H1 (cell line): Measurements from ENCODE around the gene USP12. TPM values are rescaled to one million over a fixed set of nuclear protein-coding genes. Genes with fewer than 3 reads are reported as not detected.
"Not testable (repeated sequence)": the region's sequence is repeated elsewhere in the genome, so short reads cannot be mapped to it uniquely, and the experiment has no call there.

ENCODE experiments used
- CTCF ChIA-PET: fragments of 300-600 bp; sonication (Branson Sonifier 250); formaldehyde crosslinking; loops from one replicate; lab custom pipeline; 2021; ENCODE audit not compliant: partially characterized antibody; lab: Charles Lee
- POLR2A ChIA-PET: fragments of 300-600 bp; sonication (Branson Sonifier 250); formaldehyde crosslinking; loops from one replicate; lab custom pipeline; 2021; ENCODE audit warnings: inconsistent platforms; ENCODE audit not compliant: partially characterized antibody; lab: Charles Lee
- DNase-seq, 2 experiments: peaks; one replicate each; pipeline versions ENCODE4 v3.0.0 to v3.0.0-alpha.2; 2010 to 2022; ENCODE audit warnings: low spot score in 2 of 2, low read depth in 1 of 2, mixed read lengths in 1 of 2
- FAIRE-seq: peaks from 2 replicates; lab custom pipeline; 2011; peaks lifted over from hg19 to GRCh38; lab: Jason Lieb, UNC
- H2AFZ ChIP-seq: 2 replicates; pipeline ENCODE4 v1.8.1; 2012; ENCODE audit warnings: low read length, inconsistent platforms
- H2AK5ac ChIP-seq: 2 replicates; pipeline ENCODE4 v1.6.1; 2013; ENCODE audit warnings: low read depth, low read length
- H2BK120ac ChIP-seq: replicated peaks from 2 replicates; pipeline ENCODE3; 2013; ENCODE audit warnings: low read depth, low read length, inconsistent platforms
- H2BK12ac ChIP-seq: 2 replicates; pipeline ENCODE4 v1.6.1; 2013; ENCODE audit warnings: low read depth, low read length
- H2BK15ac ChIP-seq: 2 replicates; pipeline ENCODE4 v1.6.1; 2013; ENCODE audit warnings: low read length
- H2BK20ac ChIP-seq: 2 replicates; pipeline ENCODE4 v1.6.1; 2013; ENCODE audit warnings: low read length
- H2BK5ac ChIP-seq: 2 replicates; pipeline ENCODE4 v1.6.1; 2013; ENCODE audit warnings: low read depth, low read length
- H3K14ac ChIP-seq: 2 replicates; pipeline ENCODE4 v1.6.1; 2013; ENCODE audit warnings: inconsistent platforms; ENCODE audit not compliant: insufficient read length
- H3K18ac ChIP-seq: 2 replicates; pipeline ENCODE4 v1.6.1; 2013; ENCODE audit warnings: low read length; ENCODE audit errors: extremely low read depth
- H3K23ac ChIP-seq: 2 replicates; pipeline ENCODE4 v1.6.1; 2013; ENCODE audit warnings: inconsistent platforms; ENCODE audit not compliant: insufficient read length
- H3K23me2 ChIP-seq: 2 replicates; pipeline ENCODE4 v1.6.1; 2013; ENCODE audit warnings: low read depth, low read length
- H3K27ac ChIP-seq: 2 replicates; pipeline ENCODE4 v1.6.1; 2011; ENCODE audit warnings: low read depth, low read length, inconsistent platforms
- H3K27me3 ChIP-seq, 4 experiments: replicated peaks in 1 of 4; 1 replicate in 1 of 4; 2 replicates in 3 of 4; pipeline versions ENCODE4 v1.6.1 to v1.8.1; 2011 to 2013; ENCODE audit warnings: low read length in 3 of 4, mild to moderate bottlenecking in 3 of 4, inconsistent platforms in 2 of 4, mixed read lengths in 2 of 4, moderate library complexity in 1 of 4; ENCODE audit not compliant: control insufficient read depth in 3 of 4, insufficient read depth in 3 of 4; ENCODE audit errors: extremely low read depth in 1 of 4
- H3K36me3 ChIP-seq, 4 experiments: 2 replicates each; pipeline versions ENCODE4 v1.6.1 to v1.8.1; 2011 to 2013; ENCODE audit warnings: mild to moderate bottlenecking in 4 of 4, low read length in 3 of 4, moderate library complexity in 2 of 4, control low read depth in 1 of 4, inconsistent platforms in 1 of 4; ENCODE audit not compliant: insufficient read depth in 4 of 4, control insufficient read depth in 2 of 4
- H3K4ac ChIP-seq: replicated peaks from 2 replicates; pipeline ENCODE3; 2013; ENCODE audit warnings: low read length, low read depth, mixed read lengths, inconsistent platforms; ENCODE audit not compliant: insufficient read length
- H3K4me1 ChIP-seq, 4 experiments: replicated peaks in 1 of 4; 1 replicate in 1 of 4; 2 replicates in 3 of 4; pipeline versions ENCODE4 v1.6.1 to v1.8.1; 2011 to 2013; ENCODE audit warnings: low read length in 3 of 4, inconsistent platforms in 2 of 4, mixed read lengths in 1 of 4; ENCODE audit not compliant: insufficient read depth in 4 of 4, control insufficient read depth in 3 of 4
- H3K4me2 ChIP-seq, 2 experiments: 2 replicates each; pipeline versions ENCODE4 v1.6.1 to v1.8.1; 2011 to 2013; ENCODE audit warnings: low read depth in 2 of 2, low read length in 2 of 2, control low read depth in 1 of 2, inconsistent platforms in 1 of 2, mild to moderate bottlenecking in 1 of 2; ENCODE audit not compliant: insufficient read depth in 1 of 2
- H3K4me3 ChIP-seq, 4 experiments: fragments of 200-600, 300-600 bp in 1 of 4; sonication (generic), shearing (Covaris generic), sonication (Bioruptor Twin) in 1 of 4; 2 replicates each; pipeline versions ENCODE4 v1.5.1 to v1.8.1; 2011 to 2016; ENCODE audit warnings: low read length in 4 of 4, low read depth in 3 of 4, control low read depth in 2 of 4, inconsistent platforms in 2 of 4, mild to moderate bottlenecking in 2 of 4, mixed read lengths in 1 of 4, moderate library complexity in 1 of 4; ENCODE audit not compliant: insufficient read depth in 2 of 4; ENCODE audit errors: extremely low read depth in 1 of 4
- H3K56ac ChIP-seq: replicated peaks from 2 replicates; pipeline ENCODE3; 2013; ENCODE audit warnings: low read depth, mild to moderate bottlenecking, mixed read lengths, low read length, inconsistent platforms; ENCODE audit not compliant: insufficient read length
- H3K79me1 ChIP-seq: 2 replicates; pipeline ENCODE4 v1.6.1; 2013; ENCODE audit warnings: low read depth, low read length, control low read depth
- H3K79me2 ChIP-seq, 2 experiments: 2 replicates each; pipeline versions ENCODE4 v1.6.1 to v1.8.1; 2012 to 2013; ENCODE audit warnings: low read length in 2 of 2, mild to moderate bottlenecking in 2 of 2, inconsistent platforms in 1 of 2; ENCODE audit not compliant: insufficient read depth in 2 of 2, control insufficient read depth in 1 of 2
- H3K9ac ChIP-seq, 4 experiments: replicated peaks in 1 of 4; 1 replicate in 1 of 4; 2 replicates in 3 of 4; pipeline versions ENCODE4 v1.6.1 to v1.8.1; 2011 to 2013; ENCODE audit warnings: low read depth in 3 of 4, low read length in 3 of 4, control low read depth in 2 of 4, mild to moderate bottlenecking in 2 of 4, moderate library complexity in 2 of 4, inconsistent platforms in 1 of 4; ENCODE audit errors: extremely low read depth in 1 of 4
- H3K9me3 ChIP-seq, 2 experiments: 2 replicates each; pipeline versions ENCODE4 v1.6.1 to v1.8.1; 2012 to 2013; ENCODE audit warnings: mild to moderate bottlenecking in 2 of 2, moderate library complexity in 2 of 2, control low read depth in 1 of 2, inconsistent platforms in 1 of 2, low read depth in 1 of 2, low read length in 1 of 2, mixed read lengths in 1 of 2; ENCODE audit not compliant: insufficient read depth in 2 of 2
- H4K20me1 ChIP-seq, 2 experiments: replicated peaks in 1 of 2; 2 replicates each; pipeline versions ENCODE3 to v1.8.1; 2011 to 2013; ENCODE audit warnings: inconsistent platforms in 2 of 2, low read length in 2 of 2, mild to moderate bottlenecking in 1 of 2; ENCODE audit not compliant: insufficient read depth in 2 of 2, control insufficient read depth in 1 of 2
- H4K5ac ChIP-seq: 2 replicates; pipeline ENCODE4 v1.6.1; 2013; ENCODE audit warnings: low read length, low read depth, mixed read lengths, inconsistent platforms; ENCODE audit not compliant: insufficient read length
- H4K8ac ChIP-seq: 2 replicates; pipeline ENCODE4 v1.8.0; 2013; ENCODE audit warnings: mild to moderate bottlenecking, moderate library complexity, low read length, inconsistent platforms; ENCODE audit not compliant: insufficient read depth; ENCODE audit errors: extremely low read depth
- H4K91ac ChIP-seq: replicated peaks from 2 replicates; pipeline ENCODE3; 2013; ENCODE audit warnings: low read length, mixed read lengths, inconsistent platforms; ENCODE audit not compliant: insufficient read length
- WGBS, 2 experiments: shearing (Covaris generic) in 1 of 2; methylation state at CpG; one replicate each; pipeline versions ENCODE4 v1.1.6 to v1.1.7; 2013 to 2015; ENCODE audit warnings: low lambda C conversion rate in 2 of 2, mixed read lengths in 2 of 2, inconsistent platforms in 1 of 2, low coverage in 1 of 2, missing lambda C conversion rate in 1 of 2; ENCODE audit not compliant: insufficient replicate concordance in 2 of 2, insufficient coverage in 1 of 2, insufficient read length in 1 of 2; ENCODE audit errors: extremely low coverage in 1 of 2, missing lambda C conversion rate in 1 of 2; 5-methylcytosine and 5-hydroxymethylcytosine counted together
- polyA plus RNA-seq, 7 experiments: library from polyadenylated mRNA; depleted of rRNA in 3 of 7; stranded (reverse) in 5 of 7; unstranded in 2 of 7; fragments of >200 nt in 5 of 7; fragments of 200-250 nt in 2 of 7; gene quantifications; 1 replicate in 5 of 7; 2 replicates in 1 of 7; 4 replicates in 1 of 7; pipeline versions ENCODE4 v1.2.1 to v1.2.3, GENCODE V29; 2011 to 2013; ENCODE audit warnings: missing spikeins in 2 of 7, mixed read lengths in 2 of 7
- total RNA-seq: library from RNA; stranded (reverse); fragmentation: NEBNext Ultra II Directional; extraction: Animal tissue kit (Norgen Biotek cat#: 25700); gene quantifications from 2 replicates; pipeline ENCODE4 v1.2.1, GENCODE V29; 2021

USP12 gene
- total and polyA plus RNA-seq, 2 of the 8 experiments (the other 6 are each of a cell fraction or from before 2014, with no cell fraction given) = 4.0 to 30.0 TPM

GRCh38 chr13:27217791-27218190, 46.2 kb upstream of the USP12 start:
- H3K4ac ChIP-seq, H3K9me3 ChIP-seq, H3K27ac ChIP-seq, H3K4me1 ChIP-seq, DNase-seq, H4K5ac ChIP-seq, H2BK20ac ChIP-seq, H3K36me3 ChIP-seq, H3K79me1 ChIP-seq, H2BK120ac ChIP-seq, H2AK5ac ChIP-seq, H2BK5ac ChIP-seq, H3K27me3 ChIP-seq, POLR2A ChIA-PET, H2AFZ ChIP-seq, H3K79me2 ChIP-seq, H3K18ac ChIP-seq, H4K8ac ChIP-seq, H4K91ac ChIP-seq, H3K23ac ChIP-seq, FAIRE-seq, H3K4me3 ChIP-seq, H4K20me1 ChIP-seq, H3K14ac ChIP-seq, CTCF ChIA-PET, H3K56ac ChIP-seq, H2BK12ac ChIP-seq, H3K23me2 ChIP-seq, H2BK15ac ChIP-seq, H3K4me2 ChIP-seq, H3K9ac ChIP-seq: not testable (repeated sequence)
- WGBS, 2 experiments = 94% methylated on average over 2 of the region's 2 CpGs; no CpG with 5 or more reads in 1 of the 2 experiments

GRCh38 chr13:27213386-27213785, 41.8 kb upstream of the USP12 start:
- H2BK5ac ChIP-seq, H2BK15ac ChIP-seq, H4K8ac ChIP-seq, H2BK120ac ChIP-seq, H3K9ac ChIP-seq, H3K27me3 ChIP-seq, H4K5ac ChIP-seq, DNase-seq, H3K4me2 ChIP-seq, H2AK5ac ChIP-seq, H4K91ac ChIP-seq, H3K27ac ChIP-seq, H3K79me2 ChIP-seq, H2BK20ac ChIP-seq, H4K20me1 ChIP-seq, H2BK12ac ChIP-seq, H3K36me3 ChIP-seq, H2AFZ ChIP-seq, H3K79me1 ChIP-seq, H3K14ac ChIP-seq, H3K4me3 ChIP-seq, H3K4ac ChIP-seq, H3K4me1 ChIP-seq, H3K9me3 ChIP-seq, H3K23me2 ChIP-seq, H3K18ac ChIP-seq, H3K56ac ChIP-seq, H3K23ac ChIP-seq, FAIRE-seq: not testable (repeated sequence)
- ChIA-PET POLR2A (interaction anchor here (1.3 kb wide), 1 partner anchor 40 kb away, joined by 3 read pairs; no protein-coding TSS in a partner anchor), CTCF (interaction anchor here (1.0 to 1.3 kb wide), 2 partner anchors 143 to 228 kb away, joined by 3 read pairs; no protein-coding TSS in a partner anchor)
- WGBS, 2 experiments = 97% methylated on average over 5 of the region's 5 CpGs; no CpG with 5 or more reads in 1 of the 2 experiments
